Measurements from ENCODE around the gene PPP2R2B.

DNA sequence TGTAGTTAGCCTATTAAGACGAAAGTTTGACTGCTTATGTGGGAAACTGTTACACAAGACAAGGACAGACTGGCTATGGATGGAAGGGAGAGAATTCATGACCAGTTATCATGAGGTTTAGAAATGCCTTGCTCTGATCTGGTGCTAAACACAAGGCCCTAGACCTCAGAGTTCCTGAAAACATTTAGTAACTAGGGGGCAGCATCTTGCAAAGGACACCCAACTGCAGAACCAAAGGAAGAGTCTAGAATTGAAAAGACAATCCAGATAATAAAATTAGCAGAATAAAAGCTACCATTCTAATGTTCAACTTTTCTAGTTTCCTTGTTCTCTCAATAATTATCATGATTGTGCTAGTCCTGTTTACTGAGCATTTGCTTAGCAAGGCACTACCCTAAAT, 232.1 kb downstream of the PPP2R2B start:
- TF ChIP-seq POLR2A (IDR thresholded peaks at IDR 0.05; ENCODE audit: low read length) (no peak), GATA1 (IDR thresholded peaks at IDR 0.05; ENCODE audit: low read depth, low read length) (no peak)

Data from erythroblast (primary cell).